Choroid plexus epithelial cell (primary cell): ENCODE results near the gene GFOD2.

Experiments
- DNase-seq: peaks from one replicate; pipeline ENCODE4 v3.0.0-alpha.2; 2010; ENCODE audit warnings: low read depth
- H3K4me3 ChIP-seq: 2 replicates; pipeline ENCODE4 v1.5.1; 2011; ENCODE audit warnings: low read depth, mild to moderate bottlenecking, control low read depth, low read length, moderate library complexity
- CTCF ChIP-seq: conservative IDR thresholded peaks from 2 replicates; pipeline ENCODE4 v1.5.1; 2011; ENCODE audit warnings: low read depth, mild to moderate bottlenecking, control low read depth, inconsistent platforms, low read length, moderate library complexity

The GFOD2 gene

GRCh38 chr16:67660564-67661028 lies 58.5 kb downstream of the GFOD2 start, which contains the start of gene PARD6A:
TSS of gene PARD6A (plus strand) at chr16:67660960. CDS start at chr16:67661039, 79 bp downstream.
- peak within 1 kb of the TSS; percentile 86 for H3K4me3 ChIP-seq
- peak; percentile 97 for DNase-seq
- TF ChIP-seq CTCF = no peak

- DNase-seq = peak; percentile 91
- no peak for TF ChIP-seq CTCF
- H3K4me3 ChIP-seq = peak within 1 kb of the TSS; percentile 86
Measured at GRCh38 chr16:67659675-67660563, 59.2 kb downstream of the GFOD2 start, which contains the start of gene ACD. TSS of gene ACD (minus strand) at chr16:67660260. CDS start at chr16:67660220, 40 bp downstream.

- no peak for DNase-seq
- peak overlapping the region; percentile 86 for H3K4me3 ChIP-seq
- no peak for TF ChIP-seq CTCF
Measured at GRCh38 chr16:67658849-67659674, 60.1 kb downstream of the GFOD2 start.

- no peak for TF ChIP-seq CTCF
- DNase-seq = no peak
- H3K4me3 ChIP-seq = no peak overlapping the region
Measured at GRCh38 chr16:67657751-67658518, 61.2 kb downstream of the GFOD2 start.

GRCh38 chr16:67657017-67657608 lies 62.0 kb downstream of the GFOD2 start:
- no peak overlapping the region for H3K4me3 ChIP-seq
- DNase-seq = no peak
- no peak for TF ChIP-seq CTCF
